H1 (cell line): ENCODE measurements around the gene FLRT1. TPM values are rescaled to one million over a fixed set of nuclear protein-coding genes. Genes with fewer than 3 reads are reported as not detected.

Source experiments
- CBX5 ChIP-seq: fragments of 300-800, 300-1000 bp; sonication (generic); IDR thresholded peaks from 2 replicates; pipeline ENCODE4 v1.7.1; 2016; ENCODE audit warnings: antibody characterized with exemption, low read length, low read depth
- POU5F1 ChIP-seq: IDR thresholded peaks from 2 replicates; pipeline ENCODE4 v1.6.1; 2011; ENCODE audit warnings: low read depth, mild to moderate bottlenecking, low read length, moderate library complexity
- polyA plus RNA-seq, 7 experiments: library from polyadenylated mRNA; depleted of rRNA in 3 of 7; stranded (reverse) in 5 of 7; unstranded in 2 of 7; fragments of >200 nt in 5 of 7; fragments of 200-250 nt in 2 of 7; gene quantifications; 1 replicate in 5 of 7; 2 replicates in 1 of 7; 4 replicates in 1 of 7; pipeline versions ENCODE4 v1.2.1 to v1.2.3, GENCODE V29; 2011 to 2013; ENCODE audit warnings: missing spikeins in 2 of 7, mixed read lengths in 2 of 7
- total RNA-seq: library from RNA; stranded (reverse); fragmentation: NEBNext Ultra II Directional; extraction: Animal tissue kit (Norgen Biotek cat#: 25700); gene quantifications from 2 replicates; pipeline ENCODE4 v1.2.1, GENCODE V29; 2021
- TF ChIP-seq, protein P1 (sequence below): fragments of 300-600 bp; sonication (generic); IDR thresholded peaks from 2 replicates; pipeline ENCODE4 v1.7.1; 2012; ENCODE audit warnings: low read length, moderate library complexity, mild to moderate bottlenecking, inconsistent platforms; ENCODE audit not compliant: insufficient replicate concordance

Gene FLRT1
- total and polyA plus RNA-seq, 2 of the 8 experiments (the other 6 are each of a cell fraction or from before 2014, with no cell fraction given), result 0.14 to 0.28 TPM

DNA sequence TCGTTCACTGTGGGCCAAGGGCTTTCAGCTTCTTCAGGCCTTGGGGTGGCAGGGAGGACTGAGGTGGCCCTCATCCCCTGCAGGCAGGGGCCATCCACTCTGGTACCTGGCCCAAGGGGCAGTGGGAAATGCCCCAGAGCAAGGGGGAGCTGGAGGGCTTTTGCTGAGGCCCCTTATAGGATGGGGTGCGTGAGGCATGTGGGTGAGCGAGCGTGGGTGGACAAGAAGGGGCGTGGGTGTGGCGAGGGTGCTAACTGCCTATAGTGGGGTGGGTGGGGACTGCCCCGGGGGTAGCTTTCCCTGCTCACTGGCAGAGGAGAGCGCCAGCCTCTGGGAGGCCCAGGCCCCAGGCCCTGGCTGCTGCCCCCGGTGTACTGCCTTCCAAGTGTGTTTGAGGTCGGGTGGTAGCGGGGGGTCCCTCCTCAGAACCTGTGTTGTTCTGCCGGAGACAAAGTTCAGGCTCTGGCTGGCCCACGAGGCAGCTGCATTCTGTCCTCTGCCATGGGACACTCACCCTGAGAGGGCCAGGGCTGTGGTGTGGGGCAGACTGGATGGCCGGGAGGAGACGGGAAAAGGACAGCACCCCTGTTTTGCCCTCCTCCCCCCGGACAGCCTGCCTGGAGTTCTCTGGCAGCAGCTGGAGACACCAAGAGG lies 3.4 kb downstream of the FLRT1 start (continued):
- TF ChIP-seq, protein P1, sequence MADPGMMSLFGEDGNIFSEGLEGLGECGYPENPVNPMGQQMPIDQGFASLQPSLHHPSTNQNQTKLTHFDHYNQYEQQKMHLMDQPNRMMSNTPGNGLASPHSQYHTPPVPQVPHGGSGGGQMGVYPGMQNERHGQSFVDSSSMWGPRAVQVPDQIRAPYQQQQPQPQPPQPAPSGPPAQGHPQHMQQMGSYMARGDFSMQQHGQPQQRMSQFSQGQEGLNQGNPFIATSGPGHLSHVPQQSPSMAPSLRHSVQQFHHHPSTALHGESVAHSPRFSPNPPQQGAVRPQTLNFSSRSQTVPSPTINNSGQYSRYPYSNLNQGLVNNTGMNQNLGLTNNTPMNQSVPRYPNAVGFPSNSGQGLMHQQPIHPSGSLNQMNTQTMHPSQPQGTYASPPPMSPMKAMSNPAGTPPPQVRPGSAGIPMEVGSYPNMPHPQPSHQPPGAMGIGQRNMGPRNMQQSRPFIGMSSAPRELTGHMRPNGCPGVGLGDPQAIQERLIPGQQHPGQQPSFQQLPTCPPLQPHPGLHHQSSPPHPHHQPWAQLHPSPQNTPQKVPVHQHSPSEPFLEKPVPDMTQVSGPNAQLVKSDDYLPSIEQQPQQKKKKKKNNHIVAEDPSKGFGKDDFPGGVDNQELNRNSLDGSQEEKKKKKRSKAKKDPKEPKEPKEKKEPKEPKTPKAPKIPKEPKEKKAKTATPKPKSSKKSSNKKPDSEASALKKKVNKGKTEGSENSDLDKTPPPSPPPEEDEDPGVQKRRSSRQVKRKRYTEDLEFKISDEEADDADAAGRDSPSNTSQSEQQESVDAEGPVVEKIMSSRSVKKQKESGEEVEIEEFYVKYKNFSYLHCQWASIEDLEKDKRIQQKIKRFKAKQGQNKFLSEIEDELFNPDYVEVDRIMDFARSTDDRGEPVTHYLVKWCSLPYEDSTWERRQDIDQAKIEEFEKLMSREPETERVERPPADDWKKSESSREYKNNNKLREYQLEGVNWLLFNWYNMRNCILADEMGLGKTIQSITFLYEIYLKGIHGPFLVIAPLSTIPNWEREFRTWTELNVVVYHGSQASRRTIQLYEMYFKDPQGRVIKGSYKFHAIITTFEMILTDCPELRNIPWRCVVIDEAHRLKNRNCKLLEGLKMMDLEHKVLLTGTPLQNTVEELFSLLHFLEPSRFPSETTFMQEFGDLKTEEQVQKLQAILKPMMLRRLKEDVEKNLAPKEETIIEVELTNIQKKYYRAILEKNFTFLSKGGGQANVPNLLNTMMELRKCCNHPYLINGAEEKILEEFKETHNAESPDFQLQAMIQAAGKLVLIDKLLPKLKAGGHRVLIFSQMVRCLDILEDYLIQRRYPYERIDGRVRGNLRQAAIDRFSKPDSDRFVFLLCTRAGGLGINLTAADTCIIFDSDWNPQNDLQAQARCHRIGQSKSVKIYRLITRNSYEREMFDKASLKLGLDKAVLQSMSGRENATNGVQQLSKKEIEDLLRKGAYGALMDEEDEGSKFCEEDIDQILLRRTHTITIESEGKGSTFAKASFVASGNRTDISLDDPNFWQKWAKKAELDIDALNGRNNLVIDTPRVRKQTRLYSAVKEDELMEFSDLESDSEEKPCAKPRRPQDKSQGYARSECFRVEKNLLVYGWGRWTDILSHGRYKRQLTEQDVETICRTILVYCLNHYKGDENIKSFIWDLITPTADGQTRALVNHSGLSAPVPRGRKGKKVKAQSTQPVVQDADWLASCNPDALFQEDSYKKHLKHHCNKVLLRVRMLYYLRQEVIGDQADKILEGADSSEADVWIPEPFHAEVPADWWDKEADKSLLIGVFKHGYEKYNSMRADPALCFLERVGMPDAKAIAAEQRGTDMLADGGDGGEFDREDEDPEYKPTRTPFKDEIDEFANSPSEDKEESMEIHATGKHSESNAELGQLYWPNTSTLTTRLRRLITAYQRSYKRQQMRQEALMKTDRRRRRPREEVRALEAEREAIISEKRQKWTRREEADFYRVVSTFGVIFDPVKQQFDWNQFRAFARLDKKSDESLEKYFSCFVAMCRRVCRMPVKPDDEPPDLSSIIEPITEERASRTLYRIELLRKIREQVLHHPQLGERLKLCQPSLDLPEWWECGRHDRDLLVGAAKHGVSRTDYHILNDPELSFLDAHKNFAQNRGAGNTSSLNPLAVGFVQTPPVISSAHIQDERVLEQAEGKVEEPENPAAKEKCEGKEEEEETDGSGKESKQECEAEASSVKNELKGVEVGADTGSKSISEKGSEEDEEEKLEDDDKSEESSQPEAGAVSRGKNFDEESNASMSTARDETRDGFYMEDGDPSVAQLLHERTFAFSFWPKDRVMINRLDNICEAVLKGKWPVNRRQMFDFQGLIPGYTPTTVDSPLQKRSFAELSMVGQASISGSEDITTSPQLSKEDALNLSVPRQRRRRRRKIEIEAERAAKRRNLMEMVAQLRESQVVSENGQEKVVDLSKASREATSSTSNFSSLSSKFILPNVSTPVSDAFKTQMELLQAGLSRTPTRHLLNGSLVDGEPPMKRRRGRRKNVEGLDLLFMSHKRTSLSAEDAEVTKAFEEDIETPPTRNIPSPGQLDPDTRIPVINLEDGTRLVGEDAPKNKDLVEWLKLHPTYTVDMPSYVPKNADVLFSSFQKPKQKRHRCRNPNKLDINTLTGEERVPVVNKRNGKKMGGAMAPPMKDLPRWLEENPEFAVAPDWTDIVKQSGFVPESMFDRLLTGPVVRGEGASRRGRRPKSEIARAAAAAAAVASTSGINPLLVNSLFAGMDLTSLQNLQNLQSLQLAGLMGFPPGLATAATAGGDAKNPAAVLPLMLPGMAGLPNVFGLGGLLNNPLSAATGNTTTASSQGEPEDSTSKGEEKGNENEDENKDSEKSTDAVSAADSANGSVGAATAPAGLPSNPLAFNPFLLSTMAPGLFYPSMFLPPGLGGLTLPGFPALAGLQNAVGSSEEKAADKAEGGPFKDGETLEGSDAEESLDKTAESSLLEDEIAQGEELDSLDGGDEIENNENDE, result no peak
- TF ChIP-seq CBX5 (no peak), POU5F1 (no peak)
- TF ChIP-seq, all 59 proteins: peak for 0
